Activated CD8-positive, alpha-beta memory T cell treated with anti-CD3 and anti-CD28 coated beads, Interleukin-2, amount 50 U/mL, for 24 hours (primary cell): Measurements from ENCODE around the gene NUP210.

Experiments
- DNase-seq: peaks from one replicate; pipeline ENCODE4 v3.0.0-alpha.2; 2020; ENCODE audit errors: extremely low read depth

The NUP210 gene

GRCh38 chr3:13323822-13324221, 96.3 kb downstream of the NUP210 start:
- DNase-seq = no peak

GRCh38 chr3:13322324-13322723, 97.8 kb downstream of the NUP210 start:
- DNase-seq = no peak

- no peak for DNase-seq
Measured at GRCh38 chr3:13319564-13320220, 100.4 kb downstream of the NUP210 start.

GRCh38 chr3:13318626-13319470, 101.3 kb downstream of the NUP210 start:
- no peak for DNase-seq

GRCh38 chr3:13317596-13318320, 102.4 kb downstream of the NUP210 start:
- DNase-seq = no peak

GRCh38 chr3:13316603-13317002, 103.5 kb downstream of the NUP210 start:
- no peak for DNase-seq

- no peak for DNase-seq
Measured at GRCh38 chr3:13314877-13315276, 105.2 kb downstream of the NUP210 start.

- DNase-seq = no peak
Measured at GRCh38 chr3:13313813-13314212, 106.3 kb downstream of the NUP210 start.

GRCh38 chr3:13309004-13309403, 111.1 kb downstream of the NUP210 start:
- no peak for DNase-seq

- DNase-seq = no peak
Measured at GRCh38 chr3:13308380-13308801, 111.7 kb downstream of the NUP210 start.

GRCh38 chr3:13307041-13307440, 113.1 kb downstream of the NUP210 start:
- no peak for DNase-seq

GRCh38 chr3:13305623-13306022, 114.5 kb downstream of the NUP210 start:
- no peak for DNase-seq

GRCh38 chr3:13303410-13303809, 116.7 kb downstream of the NUP210 start:
- no peak for DNase-seq

GRCh38 chr3:13301286-13301987, 118.7 kb downstream of the NUP210 start:
- no peak for DNase-seq

- DNase-seq = no peak
Measured at GRCh38 chr3:13300546-13301285, 119.4 kb downstream of the NUP210 start.

GRCh38 chr3:13299531-13300155, 120.5 kb downstream of the NUP210 start:
- no peak for DNase-seq

GRCh38 chr3:13296662-13297061, 123.5 kb downstream of the NUP210 start:
- no peak for DNase-seq

GRCh38 chr3:13294442-13295351, 125.4 kb downstream of the NUP210 start:
- DNase-seq = no peak

GRCh38 chr3:13292375-13292774, 127.7 kb downstream of the NUP210 start:
- no peak for DNase-seq

GRCh38 chr3:13290941-13291340, 129.2 kb downstream of the NUP210 start:
- no peak for DNase-seq
